K562 (cell line): ENCODE data around the gene CCM2. TPM values are rescaled to one million over a fixed set of nuclear protein-coding genes. Genes with fewer than 3 reads are reported as not detected.
A peak's percentile ranks its signal among the peaks of the same experiment; 100 is the strongest.

Source experiments
- ATAC-seq: fragments of 200-7000 bp; cut with Tn5 transposase; 3 replicates; pipeline ENCODE4 v1.9.1; 2020; ENCODE audit warnings: moderate library complexity
- BruUV-seq: library from RNA; stranded (reverse); fragments of 400-500 nt; replicated peaks from 2 replicates; lab custom pipeline; 2021; lab: Mats Ljungman, UMichigan
- CTCF ChIA-PET: fragments of 300-600 bp; formaldehyde crosslinking; extraction: SDS; loops from one replicate; lab custom pipeline; 2021; ENCODE audit warnings: low intra/inter-chr PET ratio; lab: Yijun Ruan, JAX
- POLR2A ChIA-PET: fragments of 300-600, 350-650 bp; sonication (Branson Sonifier 250); formaldehyde crosslinking; extraction: SDS; loops from one replicate; lab custom pipeline; 2021; ENCODE audit warnings: antibody characterized with exemption, inconsistent platforms; lab: Yijun Ruan, JAX
- DNase-seq, 4 experiments: peaks; one replicate each; pipeline versions ENCODE4 v3.0.0 to v3.0.0-alpha.2; 2011 to 2018; ENCODE audit warnings: low spot score in 3 of 4, mixed read lengths in 3 of 4; ENCODE audit errors: extremely low read depth in 1 of 4
- FAIRE-seq: peaks from 2 replicates; lab custom pipeline; 2011; peaks lifted over from hg19 to GRCh38; lab: Jason Lieb, UNC
- H2AFZ ChIP-seq: 2 replicates; pipeline ENCODE4 v1.6.0; 2011; ENCODE audit warnings: low read depth, low read length, control low read depth, inconsistent platforms
- H3K27ac ChIP-seq: fragments of 200-600 bp; 3 replicates; pipeline ENCODE4 v1.8.0; 2011; ENCODE audit warnings: low read depth, mild to moderate bottlenecking, control low read depth, inconsistent platforms, low read length, moderate library complexity, mixed read lengths; ENCODE audit errors: extremely low read depth
- H3K27me3 ChIP-seq, 2 experiments: fragments of 300-600 bp in 1 of 2; 2 replicates in 1 of 2; 3 replicates in 1 of 2; pipeline versions ENCODE4 v1.6.0 to v1.8.0; 2011; ENCODE audit warnings: inconsistent platforms in 2 of 2, low read length in 2 of 2, mild to moderate bottlenecking in 1 of 2, mixed read lengths in 1 of 2, moderate library complexity in 1 of 2; ENCODE audit not compliant: control insufficient read depth in 2 of 2, insufficient read depth in 2 of 2
- H3K36me3 ChIP-seq: fragments of 300-600 bp; 3 replicates; pipeline ENCODE4 v1.8.0; 2011; ENCODE audit warnings: mild to moderate bottlenecking, low read length, inconsistent platforms; ENCODE audit not compliant: control insufficient read depth, insufficient read depth
- H3K4me1 ChIP-seq, 2 experiments: fragments of 200-600 bp in 1 of 2; replicated peaks in 1 of 2; 2 replicates in 1 of 2; 3 replicates in 1 of 2; pipeline versions ENCODE4 v1.5.1 to v1.8.0; 2011; ENCODE audit warnings: inconsistent platforms in 2 of 2, low read length in 2 of 2, mild to moderate bottlenecking in 1 of 2, mixed read lengths in 1 of 2, moderate library complexity in 1 of 2; ENCODE audit not compliant: control insufficient read depth in 2 of 2, insufficient read depth in 2 of 2
- H3K4me2 ChIP-seq: 2 replicates; pipeline ENCODE4 v1.6.1; 2011; ENCODE audit warnings: low read length, control low read depth, inconsistent platforms, mixed read lengths; ENCODE audit not compliant: insufficient read depth
- H3K4me3 ChIP-seq: fragments of 200-600 bp; sonication (generic), shearing (Covaris generic); 2 replicates; pipeline ENCODE4 v1.5.1; 2016; ENCODE audit warnings: control low read depth, inconsistent platforms
- H3K79me2 ChIP-seq: fragments of 200-600 bp; 3 replicates; pipeline ENCODE4 v1.8.0; 2011; ENCODE audit warnings: low read length, inconsistent platforms; ENCODE audit not compliant: control insufficient read depth, insufficient read depth
- H3K9ac ChIP-seq, 2 experiments: 2 replicates each; pipeline versions ENCODE4 v1.6.0 to v1.6.1; 2011; ENCODE audit warnings: low read depth in 2 of 2, low read length in 2 of 2, control low read depth in 1 of 2, inconsistent platforms in 1 of 2, mild to moderate bottlenecking in 1 of 2, mixed read lengths in 1 of 2; ENCODE audit not compliant: insufficient read depth in 1 of 2
- H3K9me1 ChIP-seq: one replicate; pipeline ENCODE4 v1.6.0; 2011; ENCODE audit warnings: inconsistent platforms, mild to moderate bottlenecking, low read length, moderate library complexity; ENCODE audit not compliant: control insufficient read depth, insufficient read depth
- H3K9me3 ChIP-seq: replicated peaks from 2 replicates; pipeline ENCODE4 v1.5.1; 2011; ENCODE audit warnings: low read depth, low read length, inconsistent platforms; ENCODE audit not compliant: control insufficient read depth, insufficient read depth
- H4K20me1 ChIP-seq: replicated peaks from 2 replicates; pipeline ENCODE4 v1.6.1; 2011; ENCODE audit warnings: low read length, inconsistent platforms, mixed read lengths; ENCODE audit not compliant: control insufficient read depth, insufficient read depth
- CEBPG ChIP-seq, 3 experiments: fragments of 200-800 bp in 1 of 3; sonication (Bioruptor generic) in 1 of 3; sonication (generic) in 1 of 3; formaldehyde crosslinking in 1 of 3; IDR thresholded peaks in 2 of 3; conservative IDR thresholded peaks in 1 of 3; 2 replicates each; pipeline versions ENCODE4 v1.6.1 to v1.8.0; 2016 to 2022; ENCODE audit warnings: missing compliant biosample characterization in 2 of 3, missing genetic modification characterization in 2 of 3, mild to moderate bottlenecking in 1 of 3, missing genetic modification reagents in 1 of 3
- CSDE1 ChIP-seq, 2 experiments: fragments of 450-650 bp; IDR thresholded peaks; 2 replicates each; pipeline ENCODE4 v1.6.1; 2016; ENCODE audit warnings: mild to moderate bottlenecking in 1 of 2
- DPF2 ChIP-seq: fragments of 450-650 bp; IDR thresholded peaks from 2 replicates; pipeline ENCODE4 v1.6.1; 2016
- L3MBTL2 ChIP-seq: fragments of 450-650 bp; IDR thresholded peaks from 2 replicates; pipeline ENCODE4 v1.6.1; 2016; ENCODE audit warnings: mild to moderate bottlenecking, moderate library complexity
- NCOA1 ChIP-seq: fragments of 450-650 bp; IDR thresholded peaks from 2 replicates; pipeline ENCODE4 v1.6.1; 2016; ENCODE audit warnings: low read depth
- PHF8 ChIP-seq: fragments of 200-600 bp; sonication (generic); IDR thresholded peaks from 2 replicates; pipeline ENCODE4 v1.6.1; 2012; ENCODE audit warnings: mixed run types, mild to moderate bottlenecking, inconsistent platforms, low read length, moderate library complexity, borderline replicate concordance
- RBFOX2 ChIP-seq: fragments of 200-400 bp; formaldehyde crosslinking; IDR thresholded peaks from 2 replicates; pipeline ENCODE4 v1.6.1; 2017; ENCODE audit warnings: low read depth, mild to moderate bottlenecking, low read length, moderate library complexity
- TRIM24 ChIP-seq, 2 experiments: fragments of 450-650 bp; IDR thresholded peaks; 2 replicates each; pipeline ENCODE4 v1.6.1; 2016
- ZC3H4 ChIP-seq: sonication (generic); formaldehyde crosslinking; IDR thresholded peaks from 2 replicates; pipeline ENCODE4 v1.9.0; 2021; ENCODE audit warnings: missing genetic modification reagents, borderline replicate concordance
- ZNF217 ChIP-seq: sonication (generic); formaldehyde crosslinking; IDR thresholded peaks from 2 replicates; pipeline ENCODE4 v1.8.0; 2022; ENCODE audit warnings: mild to moderate bottlenecking, missing genetic modification reagents
- ZNF707 ChIP-seq: fragments of 250-450 bp; sonication (Bioruptor Pico); conservative IDR thresholded peaks from 2 replicates; pipeline ENCODE4 v1.8.0; 2022; ENCODE audit warnings: inconsistent platforms, mild to moderate bottlenecking, moderate library complexity
- WGBS: fragments of 100-300 bp; shearing (Covaris generic); methylation state at CpG from one replicate; pipeline ENCODE4 v1.1.6; 2016; ENCODE audit warnings: low coverage, mixed read lengths; ENCODE audit not compliant: insufficient coverage; ENCODE audit errors: missing lambda C conversion rate; 5-methylcytosine and 5-hydroxymethylcytosine counted together
- in situ Hi-C: fragments of 300-500 bp; cut with MboI; formaldehyde crosslinking; loops from 4 replicates; pipeline ENCODE4 v1.15.0; 2018; ENCODE audit warnings: inconsistent platforms, mixed read lengths
- intact Hi-C: fragments of 100-400 bp; cut with micrococcal nuclease; formaldehyde crosslinking; loops from 2 replicates; pipeline ENCODE4 v1.14.2; 2022
- polyA plus RNA-seq, 8 experiments: library from polyadenylated mRNA; depleted of rRNA in 4 of 8; stranded (reverse) in 5 of 8; unstranded in 3 of 8; fragments of >200 nt; fragmentation: Nextera tagmentation in 2 of 8; fragmentation: Illumina TruSeq in 1 of 8; extraction: Ambion mirVana in 2 of 8; extraction: Trizol in 1 of 8; gene quantifications; 2 replicates each; pipeline versions ENCODE4 v1.2.1 to v1.2.3, GENCODE V29; 2011 to 2014; ENCODE audit warnings: inconsistent platforms in 1 of 8, missing spikeins in 1 of 8
- total RNA-seq, 7 experiments: library from RNA; depleted of rRNA in 6 of 7; stranded (reverse); fragments of >200 nt in 6 of 7; fragmentation: Illumina TruSeq in 2 of 7; extraction: Trizol in 2 of 7; gene quantifications; 2 replicates each; pipeline versions ENCODE4 v1.2.1 to v1.2.3, GENCODE V29; 2011 to 2021; ENCODE audit warnings: low replicate concordance in 1 of 7

The CCM2 gene
- total and polyA plus RNA-seq, 9 of the 15 experiments (the other 6 are each of a cell fraction or from before 2014, with no cell fraction given): 0.41 to 38.6 (median 25.9) TPM

- WGBS: 65% methylated on average over 8 of the region's 8 CpGs
- H3K27me3 ChIP-seq: no peaks in the 10 kb centered on the region
- peak overlapping the region; percentile 36 to 88 for H3K9ac ChIP-seq
- H3K9me3 ChIP-seq: no peaks in the 10 kb centered on the region
- no peak for FAIRE-seq
- H4K20me1 ChIP-seq: peaks cover 40% of the 10 kb centered on the region
- H3K9me1 ChIP-seq: no peaks in the 10 kb centered on the region
- no peak for ATAC-seq
- in situ Hi-C loops (no loop called here), intact Hi-C loops (no loop called here)
- H3K27ac ChIP-seq: no peak overlapping the region
- H3K4me2 ChIP-seq: peak overlapping the region; percentile 67
- H3K36me3 ChIP-seq: peaks cover 61% of the 10 kb centered on the region
- no peak overlapping the region for H2AFZ ChIP-seq
- no peak for DNase-seq
- ChIA-PET CTCF (no interaction called here), POLR2A (interaction anchor here (0.6 to 0.9 kb wide), 3 partner anchors 9 to 851 kb away, joined by 3 to 4 read pairs (median 3); no protein-coding TSS in a partner anchor)
- peaks cover 24 to 25% of the 10 kb centered on the region in 2 experiments; a peak in 4 of 5 replicates for H3K4me1 ChIP-seq
- no TSS peak for BruUV-seq
- H3K4me3 ChIP-seq: peak overlapping the region; percentile 22; the same call in 1 of the 2 replicates
- peaks cover 83% of the 10 kb centered on the region for H3K79me2 ChIP-seq
- no peak for TF ChIP-seq TRIM24 (IDR thresholded peaks at IDR 0.05)
- peak; percentile 42; the same call in 1 of the 2 replicates for TF ChIP-seq RBFOX2
- TF ChIP-seq, all 486 proteins: peak for 1
These were observed 108.9 kb downstream of the CCM2 start for GRCh38 chr7:45108863-45109262.

- H3K27me3 ChIP-seq: no peaks in the 10 kb centered on the region
- peak within 1 kb of the TSS; percentile 96 for H2AFZ ChIP-seq
- H3K36me3 ChIP-seq: peaks cover 34% of the 10 kb centered on the region
- peak within 1 kb of the TSS; percentile 95 for H3K4me3 ChIP-seq
- in situ Hi-C loops: no loop called here
- ATAC-seq (peak; percentile 91), FAIRE-seq (peak; percentile 95), DNase-seq (peak; percentile 89 to 98 (median 91))
- H3K4me2 ChIP-seq: peak within 1 kb of the TSS; percentile 98
- H3K79me2 ChIP-seq: peaks cover 57% of the 10 kb centered on the region
- peaks cover 20% of the 10 kb centered on the region for H4K20me1 ChIP-seq
- H3K9me3 ChIP-seq: no peaks in the 10 kb centered on the region
- H3K27ac ChIP-seq: peak within 1 kb of the TSS; percentile 99
- peaks cover 12 to 24% of the 10 kb centered on the region in 2 experiments; a peak in 4 of 5 replicates for H3K4me1 ChIP-seq
- intact Hi-C loops: loop anchor here (5.0 kb wide), 1 partner anchor 124 kb away; no protein-coding TSS in a partner anchor
- H3K9ac ChIP-seq: peak within 1 kb of the TSS; percentile 99 to 100
- ChIA-PET CTCF (no interaction called here), POLR2A (interaction anchor here (0.6 to 2.2 kb wide), 23 partner anchors 8 to 307 kb away, joined by 3 to 23 read pairs (median 5); partner anchors contain the start of genes CCM2 and H2AZ2)
- no peaks in the 10 kb centered on the region for H3K9me1 ChIP-seq
- WGBS: 2% methylated on average over 61 of the region's 64 CpGs
- TSS peak; percentile 96 for BruUV-seq
- peak in 1 of 2 experiments; percentile 80; a peak in 2 of 4 replicates for TF ChIP-seq CSDE1 (IDR thresholded peaks at IDR 0.05)
- TF ChIP-seq PHF8: peak; percentile 93; the same call in 1 of the 2 replicates
- peak; percentile 99 for TF ChIP-seq RBFOX2
- peak; percentile 68; the same call in 1 of the 2 replicates for TF ChIP-seq DPF2
- no peak; the same call in 1 of the 2 replicates for TF ChIP-seq ZC3H4
- no peak for TF ChIP-seq ZNF707 (CRISPR knock-in tag)
- TF ChIP-seq NCOA1: peak; percentile 42; the same call in 1 of the 2 replicates
- peak; percentile 64; the same call in 1 of the 2 replicates for TF ChIP-seq L3MBTL2
- TF ChIP-seq ZNF217: no peak
- TF ChIP-seq CEBPG (CRISPR knock-in tag; IDR thresholded peaks at IDR 0.05): no peak; the same call in 1 of the 2 replicates
- no peak for TF ChIP-seq CEBPG (tag; conservative IDR thresholded peaks at IDR 0.05 in 1 of 2, IDR thresholded peaks at IDR 0.05 in 1 of 2)
These were observed 111.6 kb downstream of the CCM2 start, which contains the start of gene TBRG4 for GRCh38 chr7:45111298-45112223. Gene TBRG4 (minus strand): TSS chr7:45111697. CDS start chr7:45109237, 2,460 bp downstream.
